ENCODE data around the gene KIAA0513.

Gene KIAA0513

GRCh38 chr16:85101956-85102630 is 74.5 kb downstream of the KIAA0513 start:
- Histone ChIP-seq H3K4me3 (ENCODE audit: low read depth, low read length) (no peak overlapping the region), H3K27ac (no peak overlapping the region), H3K36me3 (replicated peaks) (no peaks in the 10 kb centered on the region), H3K27me3 (replicated peaks) (peaks cover 5% of the 10 kb centered on the region)
- no peak for TF ChIP-seq CTCF (IDR thresholded peaks at IDR 0.05; ENCODE audit: low read depth, low read length, missing control alignments)
- DNase-seq, result no peak
- in situ Hi-C loops (cut with HindIII; ENCODE audit: low pct_ligation_motif_present, low sequenced_read_pairs), result no loop called here

GRCh38 chr16:85103114-85104079 is 75.8 kb downstream of the KIAA0513 start:
- Histone ChIP-seq H3K27ac (no peak overlapping the region), H3K36me3 (replicated peaks) (no peaks in the 10 kb centered on the region), H3K4me3 (ENCODE audit: low read depth, low read length) (no peak overlapping the region), H3K27me3 (replicated peaks) (no peaks in the 10 kb centered on the region)
- TF ChIP-seq CTCF (IDR thresholded peaks at IDR 0.05; ENCODE audit: low read depth, low read length, missing control alignments), result no peak
- no peak for DNase-seq
- in situ Hi-C loops (cut with HindIII; ENCODE audit: low pct_ligation_motif_present, low sequenced_read_pairs), result no loop called here

GRCh38 chr16:85104147-85104546 is 76.6 kb downstream of the KIAA0513 start:
- H3K27me3 ChIP-seq (replicated peaks), result no peaks in the 10 kb centered on the region
- in situ Hi-C loops (cut with HindIII; ENCODE audit: low pct_ligation_motif_present, low sequenced_read_pairs), result no loop called here
- no peak for DNase-seq
- no peaks in the 10 kb centered on the region for H3K36me3 ChIP-seq (replicated peaks)
- no peak overlapping the region for H3K27ac ChIP-seq
- no peak overlapping the region for H3K4me3 ChIP-seq (ENCODE audit: low read depth, low read length)
- no peak for TF ChIP-seq CTCF (IDR thresholded peaks at IDR 0.05; ENCODE audit: low read depth, low read length, missing control alignments)

- no peak overlapping the region for H3K27ac ChIP-seq
- no peak for DNase-seq
- H3K4me3 ChIP-seq (ENCODE audit: low read depth, low read length), result no peak overlapping the region
Measured at GRCh38 chr16:85104821-85105391, 77.3 kb downstream of the KIAA0513 start.

GRCh38 chr16:85105475-85105874 is 77.9 kb downstream of the KIAA0513 start:
- in situ Hi-C loops (cut with HindIII; ENCODE audit: low pct_ligation_motif_present, low sequenced_read_pairs), result no loop called here
- TF ChIP-seq CTCF (IDR thresholded peaks at IDR 0.05; ENCODE audit: low read depth, low read length, missing control alignments), result no peak

More at GRCh38 chr16:85104821-85105391, 77.3 kb downstream of the KIAA0513 start:
- TF ChIP-seq CTCF (IDR thresholded peaks at IDR 0.05; ENCODE audit: low read depth, low read length, missing control alignments), result no peak
- Histone ChIP-seq H3K27me3 (replicated peaks) (no peaks in the 10 kb centered on the region), H3K36me3 (replicated peaks) (no peaks in the 10 kb centered on the region)
- in situ Hi-C loops (cut with HindIII; ENCODE audit: low pct_ligation_motif_present, low sequenced_read_pairs), result no loop called here

More at GRCh38 chr16:85105475-85105874, 77.9 kb downstream of the KIAA0513 start:
- Histone ChIP-seq H3K27me3 (replicated peaks) (no peaks in the 10 kb centered on the region), H3K27ac (no peak overlapping the region), H3K4me3 (ENCODE audit: low read depth, low read length) (no peak overlapping the region), H3K36me3 (replicated peaks) (no peaks in the 10 kb centered on the region)
- no peak for DNase-seq
